Raji (cell line): Measurements from ENCODE around the gene GARNL3.
A peak's percentile ranks its signal among the peaks of the same experiment; 100 is the strongest.

Experiments
- POLR2A ChIP-seq: IDR thresholded peaks from 2 replicates; pipeline ENCODE4 v1.6.1; 2011; ENCODE audit warnings: low read depth, low read length, control low read depth; ENCODE audit not compliant: insufficient read depth

The GARNL3 gene

GRCh38 chr9:127390248-127390545 lies 125.6 kb downstream of the GARNL3 start:
- no peak for TF ChIP-seq POLR2A

- TF ChIP-seq POLR2A: no peak
Measured at GRCh38 chr9:127390563-127390962, 126.0 kb downstream of the GARNL3 start.

- TF ChIP-seq POLR2A: no peak
Measured at GRCh38 chr9:127392166-127392565, 127.6 kb downstream of the GARNL3 start.

GRCh38 chr9:127392976-127393375 lies 128.4 kb downstream of the GARNL3 start:
- no peak for TF ChIP-seq POLR2A

- no peak for TF ChIP-seq POLR2A
Measured at GRCh38 chr9:127393645-127394044, 129.1 kb downstream of the GARNL3 start.

GRCh38 chr9:127395497-127396252 lies 131.1 kb downstream of the GARNL3 start:
- TF ChIP-seq POLR2A: no peak

GRCh38 chr9:127396253-127396807 lies 131.8 kb downstream of the GARNL3 start:
- peak; percentile 72 for TF ChIP-seq POLR2A

GRCh38 chr9:127396808-127397645 lies 132.5 kb downstream of the GARNL3 start, which contains the start of gene SLC2A8:
TSS of gene SLC2A8 (plus strand) at chr9:127397169. CDS start at chr9:127397231, 62 bp downstream.
- TF ChIP-seq POLR2A: peak; percentile 64

GRCh38 chr9:127397646-127398274 lies 133.2 kb downstream of the GARNL3 start:
- TF ChIP-seq POLR2A: no peak

GRCh38 chr9:127398275-127398647 lies 133.7 kb downstream of the GARNL3 start:
- TF ChIP-seq POLR2A: no peak

- TF ChIP-seq POLR2A: no peak
Measured at GRCh38 chr9:127398715-127399400, 134.3 kb downstream of the GARNL3 start.

GRCh38 chr9:127399736-127400269 lies 135.2 kb downstream of the GARNL3 start:
- no peak for TF ChIP-seq POLR2A

- TF ChIP-seq POLR2A: no peak
Measured at GRCh38 chr9:127402401-127403090, 138.0 kb downstream of the GARNL3 start.

GRCh38 chr9:127403507-127404192 lies 139.1 kb downstream of the GARNL3 start:
- no peak for TF ChIP-seq POLR2A

- no peak for TF ChIP-seq POLR2A
Measured at GRCh38 chr9:127404631-127405030, 140.1 kb downstream of the GARNL3 start.
